GM23338 (cell line): ENCODE measurements around the gene SOX1. TPM values are rescaled to one million over a fixed set of nuclear protein-coding genes. Genes with fewer than 3 reads are reported as not detected.

Experiments
- ATAC-seq: fragments of 200-7000 bp; cut with Tn5 transposase; 3 replicates; pipeline ENCODE4 v1.9.1; 2020
- DNase-seq: peaks from one replicate; pipeline ENCODE4 v3.0.0-alpha.2; 2015; ENCODE audit warnings: low spot score
- H2AFZ ChIP-seq: fragments of 200-600 bp; sonication (generic); 2 replicates; pipeline ENCODE4 v1.8.0; 2016; ENCODE audit warnings: antibody characterized with exemption, mild to moderate bottlenecking, moderate library complexity
- H3F3A ChIP-seq: fragments of 200-600 bp; sonication (generic); replicated peaks from 2 replicates; pipeline ENCODE4 v1.8.0; 2017; ENCODE audit warnings: antibody characterized with exemption, mixed run types, low read depth
- H3K27ac ChIP-seq: fragments of 200-600 bp; sonication (generic); 2 replicates; pipeline ENCODE4 v1.6.1; 2016; ENCODE audit warnings: low read depth
- H3K27me3 ChIP-seq: fragments of 200-600 bp; sonication (generic); 2 replicates; pipeline ENCODE4 v1.8.0; 2016; ENCODE audit warnings: mild to moderate bottlenecking, mixed run types, moderate library complexity; ENCODE audit not compliant: insufficient read depth
- H3K36me3 ChIP-seq: fragments of 200-600 bp; sonication (generic); 2 replicates; pipeline ENCODE4 v1.8.0; 2016; ENCODE audit warnings: mild to moderate bottlenecking; ENCODE audit not compliant: insufficient read depth
- H3K4me1 ChIP-seq: fragments of 200-600 bp; sonication (generic); 2 replicates; pipeline ENCODE4 v1.8.0; 2016; ENCODE audit warnings: mild to moderate bottlenecking, moderate library complexity; ENCODE audit not compliant: insufficient read depth
- H3K4me2 ChIP-seq: fragments of 200-600 bp; sonication (generic); 2 replicates; pipeline ENCODE4 v1.7.1; 2017; ENCODE audit warnings: mixed run types
- H3K4me3 ChIP-seq: fragments of 200-600 bp; sonication (generic); 2 replicates; pipeline ENCODE4 v1.6.1; 2016; ENCODE audit warnings: mixed run types
- H3K79me2 ChIP-seq: fragments of 200-600 bp; sonication (generic); replicated peaks from 2 replicates; pipeline ENCODE4 v1.8.0; 2017; ENCODE audit warnings: mild to moderate bottlenecking; ENCODE audit not compliant: insufficient read depth
- H3K9me2 ChIP-seq: fragments of 200-600 bp; sonication (generic); 2 replicates; pipeline ENCODE4 v1.8.0; 2017; ENCODE audit not compliant: insufficient read depth
- H4K20me1 ChIP-seq: fragments of 200-600 bp; sonication (generic); replicated peaks from 2 replicates; pipeline ENCODE4 v1.8.0; 2017; ENCODE audit warnings: mild to moderate bottlenecking; ENCODE audit not compliant: insufficient read depth
- H3K27ac Mint-ChIP-seq: 2 replicates; pipeline ENCODE4 v1.8.0; 2020; ENCODE audit warnings: inconsistent platforms, mild to moderate bottlenecking, moderate library complexity, mixed read lengths
- H3K27me3 Mint-ChIP-seq: 3 replicates; pipeline ENCODE4 v1.8.0; 2022; ENCODE audit warnings: low read depth, mild to moderate bottlenecking, moderate library complexity, mixed read lengths, inconsistent platforms; ENCODE audit not compliant: insufficient read depth, poor library complexity
- H3K36me3 Mint-ChIP-seq: 3 replicates; pipeline ENCODE4 v1.8.0; 2021; ENCODE audit warnings: low read depth, mild to moderate bottlenecking, inconsistent platforms, moderate library complexity, mixed read lengths
- H3K4me1 Mint-ChIP-seq: 3 replicates; pipeline ENCODE4 v1.8.0; 2020; ENCODE audit warnings: mild to moderate bottlenecking, inconsistent platforms, mixed read lengths
- H3K4me3 Mint-ChIP-seq: 3 replicates; pipeline ENCODE4 v1.8.0; 2021; ENCODE audit warnings: moderate library complexity, mild to moderate bottlenecking, inconsistent platforms, mixed read lengths
- H3K9me3 Mint-ChIP-seq: 3 replicates; pipeline ENCODE4 v1.8.0; 2020; ENCODE audit warnings: moderate library complexity, mild to moderate bottlenecking, inconsistent platforms, mixed read lengths
- ETS1 ChIP-seq: IDR thresholded peaks from 2 replicates; pipeline ENCODE4 v1.6.1; 2016; ENCODE audit warnings: antibody characterized with exemption
- EZH2 ChIP-seq: fragments of 200-600 bp; sonication (generic); IDR thresholded peaks from one replicate; pipeline ENCODE4 v1.8.0; 2017; ENCODE audit warnings: antibody characterized with exemption, mild to moderate bottlenecking, low read depth; ENCODE audit not compliant: unreplicated experiment
- REST ChIP-seq: IDR thresholded peaks from one replicate; pipeline ENCODE4 v1.6.1; 2018; ENCODE audit warnings: antibody characterized with exemption; ENCODE audit not compliant: unreplicated experiment
- ZNF114 ChIP-seq: fragments of 250-450 bp; sonication (Bioruptor Pico); IDR thresholded peaks from 2 replicates; pipeline ENCODE4 v1.5.0; 2020; ENCODE audit warnings: mild to moderate bottlenecking, moderate library complexity
- ZNF462 ChIP-seq: fragments of 250-450 bp; sonication (Bioruptor Pico); IDR thresholded peaks from 2 replicates; pipeline ENCODE4 v1.5.0; 2020; ENCODE audit warnings: mild to moderate bottlenecking, moderate library complexity
- polyA plus RNA-seq: library from polyadenylated mRNA; unstranded; fragments of >200 nt; fragmentation: Nextera tagmentation; extraction: Ambion mirVana; gene quantifications from 2 replicates; pipeline ENCODE4 v1.2.1, GENCODE V29; 2016
- total RNA-seq: library from RNA; depleted of rRNA; stranded (reverse); fragments of >200 nt; shearing (Covaris generic); gene quantifications from 2 replicates; pipeline ENCODE4 v1.2.3, GENCODE V29; 2014

SOX1 gene
- total and polyA plus RNA-seq, 2 experiments from 2014 or later: 0.10 to 0.17 TPM

DNA sequence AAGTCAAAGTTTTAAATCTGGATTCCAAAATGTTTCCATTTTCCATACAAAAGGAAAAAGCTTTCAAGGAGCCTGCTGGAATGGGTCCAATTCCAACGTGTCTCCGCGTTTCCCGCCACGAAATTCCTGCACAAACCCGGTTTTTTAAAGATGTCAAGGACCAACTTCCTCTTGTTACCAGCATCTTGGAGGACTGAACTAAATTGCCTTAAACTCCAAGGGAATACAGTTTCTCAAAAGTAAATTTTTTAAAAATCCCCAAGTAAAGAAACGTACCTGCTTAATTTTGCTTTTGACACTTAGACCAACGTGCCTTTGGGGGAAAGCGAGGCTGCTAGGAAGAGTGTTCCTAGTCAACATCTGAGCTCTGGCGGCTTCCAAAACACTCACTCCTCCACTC, 12.3 kb upstream of the SOX1 start:
- TF ChIP-seq ETS1 (no peak), REST (no peak), ZNF462 (no peak), EZH2 (peak; percentile 83), ZNF114 (CRISPR knock-in tag) (no peak)
- no peak for DNase-seq
- Histone ChIP-seq H3K27ac (no peak overlapping the region), H2AFZ (no peak overlapping the region), H3K4me2 (peak overlapping the region; percentile 82), H4K20me1 (peaks cover 24% of the 10 kb centered on the region), H3F3A (peaks cover 10% of the 10 kb centered on the region), H3K4me1 (peaks cover 40% of the 10 kb centered on the region), H3K79me2 (no peaks in the 10 kb centered on the region), H3K36me3 (no peaks in the 10 kb centered on the region), H3K4me3 (peak overlapping the region; percentile 59; the same call in 1 of the 2 replicates), H3K27me3 (peaks cover 100% of the 10 kb centered on the region), H3K9me2 (no peaks in the 10 kb centered on the region)
- Mint-ChIP-seq H3K4me1 (peaks cover 36% of the 10 kb centered on the region), H3K36me3 (no peaks in the 10 kb centered on the region), H3K9me3 (peaks cover 3% of the 10 kb centered on the region; the same call in 1 of the 3 replicates), H3K27ac (no peak overlapping the region), H3K27me3 (peaks cover 90% of the 10 kb centered on the region), H3K4me3 (peak overlapping the region; percentile 58; the same call in 2 of the 3 replicates)
- no peak for ATAC-seq
